ENCODE results near the gene CES3. TPM values are rescaled to one million over a fixed set of nuclear protein-coding genes. Genes with fewer than 3 reads are reported as not detected.
A peak's percentile ranks its signal among the peaks of the same experiment; 100 is the strongest.
"Not testable (repeated sequence)": the region's sequence is repeated elsewhere in the genome, so short reads cannot be mapped to it uniquely, and the experiment has no call there.

CES3 gene
- total and polyA plus RNA-seq, 2 donors, result 0.19 TPM; not detected in 1

GRCh38 chr16:66932076-66932475 lies 29.0 kb upstream of the CES3 start:
- Histone ChIP-seq H3K4me3 (ENCODE audit: low read depth, low read length) (no peak overlapping the region), H3K36me3 (ENCODE audit: insufficient read depth) (no peaks in the 10 kb centered on the region), H3K4me1 (ENCODE audit: insufficient read depth) (no peaks in the 10 kb centered on the region), H3K27ac (ENCODE audit: low read depth) (no peak overlapping the region)
- WGBS, result 84% methylated on average over 4 of the region's 4 CpGs
- no peak for DNase-seq (ENCODE audit: extremely low spot score)

GRCh38 chr16:66933776-66934137 lies 27.3 kb upstream of the CES3 start:
- H3K27ac ChIP-seq (ENCODE audit: low read depth), result peak overlapping the region; percentile 83
- WGBS, result 2% methylated on average over 12 of the region's 12 CpGs
- no peaks in the 10 kb centered on the region for H3K4me1 ChIP-seq (ENCODE audit: insufficient read depth)
- DNase-seq (ENCODE audit: extremely low spot score), result no peak
- H3K36me3 ChIP-seq (ENCODE audit: insufficient read depth), result no peaks in the 10 kb centered on the region
- peak overlapping the region; percentile 83 for H3K4me3 ChIP-seq (ENCODE audit: low read depth, low read length)

GRCh38 chr16:66934138-66934838 lies 26.8 kb upstream of the CES3 start, which contains the start of gene CIAO2B:
CIAO2B (minus strand) TSS chr16:66934402; CDS start chr16:66934364, 38 bp downstream.
- under 1% methylated on average over 76 of the region's 76 CpGs for WGBS
- H3K4me1 ChIP-seq (ENCODE audit: insufficient read depth), result no peaks in the 10 kb centered on the region
- DNase-seq (ENCODE audit: extremely low spot score), result peak; percentile 65

GRCh38 chr16:66934839-66935313 lies 26.2 kb upstream of the CES3 start:
- WGBS, result under 1% methylated on average over 20 of the region's 24 CpGs

More at GRCh38 chr16:66934138-66934838, 26.8 kb upstream of the CES3 start, which contains the start of gene CIAO2B:
- peak within 1 kb of the TSS; percentile 92 for H3K27ac ChIP-seq (ENCODE audit: low read depth)
- peak within 1 kb of the TSS; percentile 83 for H3K4me3 ChIP-seq (ENCODE audit: low read depth, low read length)
- no peaks in the 10 kb centered on the region for H3K36me3 ChIP-seq (ENCODE audit: insufficient read depth)

GRCh38 chr16:66935314-66936011 lies 25.6 kb upstream of the CES3 start, which contains the start of gene CES2:
CES2 (plus strand) TSS chr16:66935516; CDS start chr16:66935636, 120 bp downstream.
- Histone ChIP-seq H3K27ac (ENCODE audit: low read depth) (peak within 1 kb of the TSS; percentile 92), H3K36me3 (ENCODE audit: insufficient read depth) (no peaks in the 10 kb centered on the region), H3K4me3 (ENCODE audit: low read depth, low read length) (peak within 1 kb of the TSS; percentile 83), H3K4me1 (ENCODE audit: insufficient read depth) (no peaks in the 10 kb centered on the region)
- no peak for DNase-seq (ENCODE audit: extremely low spot score)
- WGBS, result 22% methylated on average over 44 of the region's 44 CpGs

More at GRCh38 chr16:66934839-66935313, 26.2 kb upstream of the CES3 start:
- H3K27ac ChIP-seq (ENCODE audit: low read depth); H3K4me1 ChIP-seq (ENCODE audit: insufficient read depth); DNase-seq (ENCODE audit: extremely low spot score); H3K36me3 ChIP-seq (ENCODE audit: insufficient read depth): not testable (repeated sequence)
- H3K4me3 ChIP-seq (ENCODE audit: low read depth, low read length), result peak overlapping the region; percentile 83

- H3K4me3 ChIP-seq (ENCODE audit: low read depth, low read length), result no peak overlapping the region
- no peaks in the 10 kb centered on the region for H3K4me1 ChIP-seq (ENCODE audit: insufficient read depth)
- no peak overlapping the region for H3K27ac ChIP-seq (ENCODE audit: low read depth)
- WGBS, result 91% methylated on average over 6 of the region's 6 CpGs
- DNase-seq (ENCODE audit: extremely low spot score), result no peak
- no peaks in the 10 kb centered on the region for H3K36me3 ChIP-seq (ENCODE audit: insufficient read depth)
These were observed 24.6 kb upstream of the CES3 start for GRCh38 chr16:66936462-66936861.

- Histone ChIP-seq H3K4me1 (ENCODE audit: insufficient read depth) (no peaks in the 10 kb centered on the region), H3K4me3 (ENCODE audit: low read depth, low read length) (no peak overlapping the region), H3K27ac (ENCODE audit: low read depth) (no peak overlapping the region), H3K36me3 (ENCODE audit: insufficient read depth) (no peaks in the 10 kb centered on the region)
- DNase-seq (ENCODE audit: extremely low spot score), result no peak
- WGBS, result 93% methylated on average over 4 of the region's 4 CpGs
These were observed 24.0 kb upstream of the CES3 start for GRCh38 chr16:66936889-66937554.

- Histone ChIP-seq H3K27ac (ENCODE audit: low read depth) (no peak overlapping the region), H3K36me3 (ENCODE audit: insufficient read depth) (no peaks in the 10 kb centered on the region), H3K4me3 (ENCODE audit: low read depth, low read length) (no peak overlapping the region), H3K4me1 (ENCODE audit: insufficient read depth) (no peaks in the 10 kb centered on the region)
- 90% methylated on average over 10 of the region's 10 CpGs for WGBS
- DNase-seq (ENCODE audit: extremely low spot score), result no peak
These were observed 23.2 kb upstream of the CES3 start for GRCh38 chr16:66937725-66938337.

- Histone ChIP-seq H3K4me1 (ENCODE audit: insufficient read depth) (no peaks in the 10 kb centered on the region), H3K27ac (ENCODE audit: low read depth) (no peak overlapping the region), H3K36me3 (ENCODE audit: insufficient read depth) (no peaks in the 10 kb centered on the region), H3K4me3 (ENCODE audit: low read depth, low read length) (no peak overlapping the region)
- no peak for DNase-seq (ENCODE audit: extremely low spot score)
These were observed 21.7 kb upstream of the CES3 start for GRCh38 chr16:66939366-66939765.

GRCh38 chr16:66940236-66940635 lies 20.8 kb upstream of the CES3 start:
- DNase-seq (ENCODE audit: extremely low spot score), result no peak
- WGBS, result 95% methylated on average over 16 of the region's 16 CpGs
- Histone ChIP-seq H3K27ac (ENCODE audit: low read depth) (no peak overlapping the region), H3K4me3 (ENCODE audit: low read depth, low read length) (no peak overlapping the region), H3K4me1 (ENCODE audit: insufficient read depth) (no peaks in the 10 kb centered on the region), H3K36me3 (ENCODE audit: insufficient read depth) (no peaks in the 10 kb centered on the region)

GRCh38 chr16:66942981-66943380 lies 18.1 kb upstream of the CES3 start:
- H3K27ac ChIP-seq (ENCODE audit: low read depth), result no peak overlapping the region
- WGBS, result 92% methylated on average over 5 of the region's 5 CpGs
- no peaks in the 10 kb centered on the region for H3K4me1 ChIP-seq (ENCODE audit: insufficient read depth)
- no peak overlapping the region for H3K4me3 ChIP-seq (ENCODE audit: low read depth, low read length)
- DNase-seq (ENCODE audit: extremely low spot score), result no peak
- no peaks in the 10 kb centered on the region for H3K36me3 ChIP-seq (ENCODE audit: insufficient read depth)

GRCh38 chr16:66943426-66944053 lies 17.5 kb upstream of the CES3 start:
- 90% methylated on average over 15 of the region's 15 CpGs for WGBS
- DNase-seq (ENCODE audit: extremely low spot score), result no peak
- Histone ChIP-seq H3K4me3 (ENCODE audit: low read depth, low read length) (no peak overlapping the region), H3K27ac (ENCODE audit: low read depth) (no peak overlapping the region), H3K4me1 (ENCODE audit: insufficient read depth) (no peaks in the 10 kb centered on the region), H3K36me3 (ENCODE audit: insufficient read depth) (no peaks in the 10 kb centered on the region)

- Histone ChIP-seq H3K4me3 (ENCODE audit: low read depth, low read length) (no peak overlapping the region), H3K36me3 (ENCODE audit: insufficient read depth) (no peaks in the 10 kb centered on the region), H3K4me1 (ENCODE audit: insufficient read depth) (no peaks in the 10 kb centered on the region), H3K27ac (ENCODE audit: low read depth) (no peak overlapping the region)
- WGBS, result 82% methylated on average over 5 of the region's 5 CpGs
- no peak for DNase-seq (ENCODE audit: extremely low spot score)
These were observed 17.0 kb upstream of the CES3 start for GRCh38 chr16:66944054-66944441.
